ENCODE data around the gene OR51T1. TPM values are rescaled to one million over a fixed set of nuclear protein-coding genes. Genes with fewer than 3 reads are reported as not detected.
"Not testable (repeated sequence)": the region's sequence is repeated elsewhere in the genome, so short reads cannot be mapped to it uniquely, and the experiment has no call there.

OR51T1 gene
- not detected in 2 replicates for total RNA-seq (2014; rRNA removed; shearing (Covaris generic))
- not detected in 2 replicates for polyA plus RNA-seq (2014; cell fraction: nucleus; rRNA removed)

- no peak for DNase-seq (ENCODE audit: extremely low read depth, low read depth)
These were observed at the start of gene OR51T1 for GRCh38 chr11:4881860-4882500. Gene OR51T1 (plus strand): TSS chr11:4881900. CDS start chr11:4881900, 0 bp downstream.

GRCh38 chr11:4839851-4840549, 41.7 kb upstream of the OR51T1 start:
- no peak for DNase-seq (ENCODE audit: extremely low read depth, low read depth)

- DNase-seq (ENCODE audit: extremely low read depth, low read depth): no peak
These were observed 32.7 kb upstream of the OR51T1 start, which contains the start of gene OR51S1 for GRCh38 chr11:4848908-4849532. Gene OR51S1 (minus strand): TSS chr11:4849208. CDS start chr11:4849208, 0 bp downstream.

- DNase-seq (ENCODE audit: extremely low read depth, low read depth): no peak
These were observed 30.7 kb upstream of the OR51T1 start for GRCh38 chr11:4851033-4851432.

GRCh38 chr11:4854286-4854685, 27.4 kb upstream of the OR51T1 start:
- DNase-seq (ENCODE audit: extremely low read depth, low read depth): not testable (repeated sequence)

GRCh38 chr11:4862447-4863236, 19.1 kb upstream of the OR51T1 start:
- no peak for DNase-seq (ENCODE audit: extremely low read depth, low read depth)

- no peak for DNase-seq (ENCODE audit: extremely low read depth, low read depth)
These were observed 17.8 kb upstream of the OR51T1 start for GRCh38 chr11:4863876-4864275.

GRCh38 chr11:4865855-4866254, 15.8 kb upstream of the OR51T1 start:
- DNase-seq (ENCODE audit: extremely low read depth, low read depth): no peak

- no peak for DNase-seq (ENCODE audit: extremely low read depth, low read depth)
These were observed 512 bp upstream of the OR51T1 start for GRCh38 chr11:4881188-4881587.

GRCh38 chr11:4882543-4882942, 843 bp downstream of the OR51T1 start:
- DNase-seq (ENCODE audit: extremely low read depth, low read depth): no peak

GRCh38 chr11:4884361-4884760, 2.7 kb downstream of the OR51T1 start:
- DNase-seq (ENCODE audit: extremely low read depth, low read depth): no peak

GRCh38 chr11:4886186-4886585, 4.5 kb downstream of the OR51T1 start:
- DNase-seq (ENCODE audit: extremely low read depth, low read depth): no peak

GRCh38 chr11:4887591-4887990, 5.9 kb downstream of the OR51T1 start:
- no peak for DNase-seq (ENCODE audit: extremely low read depth, low read depth)

- DNase-seq (ENCODE audit: extremely low read depth, low read depth): no peak
These were observed 8.6 kb downstream of the OR51T1 start for GRCh38 chr11:4890279-4890678.

GRCh38 chr11:4891996-4892640, 10.4 kb downstream of the OR51T1 start:
- DNase-seq (ENCODE audit: extremely low read depth, low read depth): no peak

- DNase-seq (ENCODE audit: extremely low read depth, low read depth): no peak
These were observed 21.8 kb downstream of the OR51T1 start, which contains the start of gene OR51A7 for GRCh38 chr11:4903484-4903883. Gene OR51A7 (plus strand): TSS chr11:4903783. CDS start chr11:4907370, 3,587 bp downstream.

- no peak for DNase-seq (ENCODE audit: extremely low read depth, low read depth)
These were observed 34.9 kb downstream of the OR51T1 start for GRCh38 chr11:4916581-4916980.

- DNase-seq (ENCODE audit: extremely low read depth, low read depth): no peak
These were observed 37.5 kb downstream of the OR51T1 start, which contains the start of gene OR51G2 for GRCh38 chr11:4919250-4919649. Gene OR51G2 (minus strand): TSS chr11:4919350. CDS start chr11:4915663, 3,687 bp downstream.

GRCh38 chr11:4921796-4922195, 40.1 kb downstream of the OR51T1 start:
- DNase-seq (ENCODE audit: extremely low read depth, low read depth): peak; percentile 2

- DNase-seq (ENCODE audit: extremely low read depth, low read depth): peak; percentile 3
These were observed 40.6 kb downstream of the OR51T1 start for GRCh38 chr11:4922304-4922703.

Measured in NCI-H460 (cell line).